Measurements from ENCODE around the gene FMNL3.
"Not testable (repeated sequence)": the region's sequence is repeated elsewhere in the genome, so short reads cannot be mapped to it uniquely, and the experiment has no call there.

Gene FMNL3

GRCh38 chr12:49707128-49707811 is at the start of gene FMNL3:
Gene FMNL3, minus strand, starts transcription at chr12:49707405. Its CDS starts 225 bp downstream, at chr12:49707180.
- intact Hi-C loops (cut with DNase I) = loop anchor here (1.0 to 5.0 kb wide), 3 partner anchors 34 to 63 kb away; partner anchors contain the start of gene TMBIM6
- peak; percentile 95 to 100 (median 98) for DNase-seq

DNA sequence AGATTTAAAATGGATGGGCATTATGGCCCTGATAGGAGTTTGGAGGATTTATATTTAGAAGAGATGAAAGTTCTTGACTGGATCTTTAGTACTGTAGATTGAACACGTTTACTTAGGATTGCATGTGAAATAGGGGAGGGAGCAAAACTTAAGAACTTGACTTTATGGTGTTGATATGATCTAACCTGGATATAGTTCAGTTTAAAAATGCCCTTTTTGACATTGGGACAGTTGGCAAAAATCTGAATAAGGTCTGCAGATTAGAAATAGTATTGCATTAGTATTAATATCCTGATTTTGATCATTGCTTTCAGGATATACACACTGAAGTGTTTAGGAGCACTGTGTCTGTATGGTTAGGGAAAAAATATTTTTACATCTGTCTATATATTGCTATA is 43.8 kb upstream of the FMNL3 start:
- intact Hi-C loops (cut with DNase I) = no loop called here
- DNase-seq = no peak

- DNase-seq = no peak
- intact Hi-C loops (cut with DNase I) = no loop called here
Observed at GRCh38 chr12:49750027-49750995, 43.1 kb upstream of the FMNL3 start.

DNA sequence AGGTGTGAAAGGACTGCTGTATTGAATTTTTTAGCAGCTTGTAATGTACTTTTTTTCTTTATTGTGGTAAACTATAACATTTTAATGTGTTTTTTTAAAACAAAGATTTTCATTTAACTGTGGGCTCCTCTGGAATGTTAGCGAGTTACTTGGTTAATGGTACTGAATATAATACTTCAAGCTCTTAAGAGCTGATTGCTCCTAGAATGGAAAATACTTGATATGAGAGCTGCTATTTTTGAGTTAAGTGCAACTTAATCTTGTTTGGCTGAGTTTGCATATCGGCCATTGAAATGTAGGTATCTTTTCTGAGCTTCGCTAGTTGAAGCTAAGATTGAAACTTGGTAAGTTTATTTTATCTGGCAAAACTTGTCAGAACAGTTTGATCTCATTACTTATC is 41.6 kb upstream of the FMNL3 start:
- intact Hi-C loops (cut with DNase I) = no loop called here
- no peak for DNase-seq

DNA sequence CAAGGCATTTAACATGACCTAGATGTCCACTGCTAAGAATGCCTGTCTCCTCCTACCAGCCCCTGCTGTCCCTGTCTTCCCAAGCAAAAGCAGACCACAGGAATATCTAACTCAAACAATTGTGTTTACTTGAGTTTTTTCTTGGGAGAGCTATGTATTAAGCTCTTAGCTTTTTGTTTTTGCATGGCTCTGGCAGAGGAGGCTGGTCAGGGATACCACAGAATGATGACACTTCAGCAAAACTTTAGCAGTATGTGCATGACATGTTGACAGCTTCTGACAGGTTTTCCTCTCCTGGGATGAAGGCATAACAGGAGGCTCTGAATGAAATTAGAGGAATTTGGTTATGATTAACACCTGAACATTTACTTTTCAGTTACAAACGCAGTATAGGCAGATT is 41.1 kb upstream of the FMNL3 start:
- intact Hi-C loops (cut with DNase I) = no loop called here
- no peak for DNase-seq

GRCh38 chr12:49744363-49744885 is 37.2 kb upstream of the FMNL3 start:
- intact Hi-C loops (cut with DNase I) = loop anchor here (5.0 kb wide), 1 partner anchor 37 kb away; the partner anchor contains the start of gene FMNL3
- DNase-seq = no peak

DNA sequence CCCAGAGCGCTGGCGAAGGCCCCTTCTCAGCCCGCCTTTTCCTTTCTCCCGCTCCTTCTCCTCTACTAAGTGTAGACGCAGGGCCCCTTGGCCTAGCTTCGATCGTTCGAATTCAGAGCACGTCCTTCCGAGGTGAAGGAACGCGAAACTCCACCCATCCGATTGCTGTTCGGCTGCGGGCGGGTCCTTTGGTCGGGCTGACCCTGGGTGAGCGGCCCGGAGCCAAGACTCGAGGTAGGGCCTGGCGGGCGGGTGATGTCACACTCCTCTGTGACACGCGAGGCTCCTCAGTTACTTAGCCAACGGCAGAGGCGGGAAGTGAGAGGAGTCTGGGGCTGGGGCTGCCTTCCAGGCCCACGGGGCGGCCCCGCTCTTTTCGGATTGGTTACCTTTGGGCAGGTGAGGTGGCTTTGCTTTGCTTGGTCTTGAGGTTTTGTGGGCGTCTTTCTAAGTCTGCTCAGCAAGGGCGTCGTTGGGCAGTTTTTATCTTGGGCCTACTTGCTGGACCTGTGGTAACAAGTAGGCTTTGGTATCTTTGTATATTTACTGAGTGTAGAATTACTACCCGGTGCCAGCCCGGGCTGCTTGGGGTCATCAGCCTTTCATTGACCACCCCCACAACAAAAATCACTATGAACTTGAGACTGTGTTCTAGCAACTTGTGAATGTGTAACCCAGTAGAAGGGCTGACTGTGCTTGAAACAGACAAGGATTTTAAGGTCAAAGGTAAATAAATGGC is 34.8 kb upstream of the FMNL3 start:
- intact Hi-C loops (cut with DNase I) = loop anchor here (1.0 to 5.0 kb wide), 2 partner anchors 35 to 69 kb away; partner anchors contain the start of gene FMNL3
- DNase-seq = peak in 6 of 10 donors; percentile 38 to 93 (median 51)

DNA sequence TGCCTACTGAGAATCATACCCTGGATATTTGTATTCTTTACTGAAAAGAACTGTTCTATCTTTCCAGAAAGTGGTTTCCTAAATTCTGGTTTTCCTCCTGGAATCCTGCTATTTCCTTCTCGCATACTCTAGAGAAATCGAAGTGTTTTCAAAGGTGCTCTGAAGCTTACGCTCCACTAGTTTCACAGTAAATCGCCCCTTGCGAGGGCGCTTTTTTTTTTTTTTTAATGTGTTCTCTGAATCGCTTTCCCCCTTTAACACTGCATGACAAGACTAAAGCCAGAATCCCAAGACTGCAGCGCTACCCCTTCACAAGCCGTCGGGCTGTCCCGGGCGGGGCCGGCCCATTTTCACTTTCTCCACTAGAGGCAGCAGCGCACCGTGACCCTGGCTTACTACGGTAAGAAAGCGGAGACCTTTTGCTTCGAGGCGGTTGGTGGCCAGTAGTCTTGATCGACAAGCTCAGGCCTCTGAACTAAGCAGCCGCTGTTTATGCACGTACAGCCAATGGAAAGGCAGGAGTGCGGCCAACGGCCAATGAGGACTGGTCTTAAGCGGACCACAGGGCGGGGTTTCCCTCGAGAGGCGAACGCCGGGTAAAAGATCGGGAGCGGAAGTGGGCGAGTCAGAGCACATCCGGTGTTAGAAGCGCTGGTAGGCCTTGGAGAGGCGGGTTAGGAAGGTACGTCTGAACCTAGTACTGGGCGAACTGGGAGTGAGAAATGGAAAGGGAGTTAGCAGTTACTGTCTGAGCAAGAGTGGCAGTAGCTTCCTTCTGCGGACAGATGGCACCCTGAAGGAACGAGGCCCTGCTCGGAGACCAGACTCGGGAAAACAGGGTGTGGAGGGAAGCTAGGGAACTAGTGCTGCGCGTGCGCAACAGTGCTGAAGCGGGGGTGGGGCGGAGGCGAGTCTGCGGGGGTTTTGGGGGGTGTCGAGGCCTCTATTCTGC is 34.0 kb upstream of the FMNL3 start, which contains the start of gene TMBIM6:
TSS of gene TMBIM6 (plus strand) at position 628 of the 952 bp plus-strand sequence. CDS start 10,937 bp downstream, outside the sequence.
- intact Hi-C loops (cut with DNase I) = loop anchor here (1.0 to 5.0 kb wide), 2 partner anchors 34 to 68 kb away; partner anchors contain the start of gene FMNL3
- peak; percentile 98 to 100 (median 100) for DNase-seq

DNA sequence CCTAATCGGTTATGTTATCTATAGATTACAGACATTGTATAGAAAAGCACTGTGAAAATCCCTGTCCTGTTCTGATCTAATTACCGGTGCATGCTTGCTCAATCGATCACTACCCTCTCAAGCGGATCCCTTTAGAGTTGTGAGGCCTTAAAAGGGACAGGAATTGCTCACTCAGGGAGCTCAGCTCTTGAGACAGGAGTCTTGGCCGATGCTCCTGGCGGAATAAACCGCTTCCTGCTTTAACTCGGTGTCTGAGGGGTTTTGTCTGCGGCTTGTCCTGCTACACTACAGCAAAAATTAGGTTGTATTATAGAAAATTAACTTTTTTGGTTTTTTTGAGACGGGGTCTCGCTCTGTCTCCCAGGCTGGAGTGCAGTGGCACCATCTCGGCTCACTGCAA is 33.1 kb upstream of the FMNL3 start:
- DNase-seq = not testable (repeated sequence)
- intact Hi-C loops (cut with DNase I) = loop anchor here (5.0 kb wide), 1 partner anchor 33 kb away; the partner anchor contains the start of gene FMNL3

- DNase-seq; intact Hi-C loops (cut with DNase I): not testable (repeated sequence)
Observed at GRCh38 chr12:49738721-49739120, 31.5 kb upstream of the FMNL3 start.

GRCh38 chr12:49734900-49735299 is 27.7 kb upstream of the FMNL3 start:
- intact Hi-C loops (cut with DNase I); DNase-seq: not testable (repeated sequence)

DNA sequence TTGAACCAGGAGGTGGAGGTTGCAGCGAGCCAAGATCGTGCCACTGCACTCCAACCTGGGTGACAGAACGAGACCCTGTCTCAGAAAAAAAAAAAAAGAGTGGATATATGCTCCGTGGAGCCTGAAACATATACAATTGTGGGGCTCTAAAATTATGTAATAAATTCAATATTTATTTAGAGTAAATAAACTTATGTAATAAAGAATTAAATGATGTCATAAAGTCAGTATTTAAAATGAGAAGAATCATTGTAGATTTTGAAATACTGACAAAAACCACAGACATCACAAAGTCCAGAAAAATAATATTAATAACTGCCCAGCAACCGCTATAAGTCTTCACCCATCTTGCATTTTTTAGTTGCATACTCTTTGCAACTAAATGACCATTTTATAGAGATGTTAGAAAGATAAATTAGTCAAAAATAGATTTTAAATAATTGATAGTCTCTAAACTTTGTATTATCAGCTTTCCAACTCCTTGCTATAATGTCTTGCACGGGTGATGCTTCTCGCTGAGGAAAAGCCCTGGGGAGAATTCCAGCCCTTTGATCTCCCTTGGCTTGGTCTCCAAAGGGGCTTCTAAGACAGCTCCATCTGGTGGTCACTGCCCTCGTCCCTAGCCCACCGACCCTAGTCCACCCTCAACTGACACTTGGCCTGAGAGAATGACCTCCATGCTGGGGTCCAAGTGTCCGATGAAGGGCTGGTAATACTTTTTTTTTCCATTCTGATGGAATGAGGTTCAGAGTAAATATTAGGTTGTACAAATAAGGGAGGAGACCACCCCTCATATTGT is 26.2 kb upstream of the FMNL3 start:
- intact Hi-C loops (cut with DNase I) = no loop called here

DNA sequence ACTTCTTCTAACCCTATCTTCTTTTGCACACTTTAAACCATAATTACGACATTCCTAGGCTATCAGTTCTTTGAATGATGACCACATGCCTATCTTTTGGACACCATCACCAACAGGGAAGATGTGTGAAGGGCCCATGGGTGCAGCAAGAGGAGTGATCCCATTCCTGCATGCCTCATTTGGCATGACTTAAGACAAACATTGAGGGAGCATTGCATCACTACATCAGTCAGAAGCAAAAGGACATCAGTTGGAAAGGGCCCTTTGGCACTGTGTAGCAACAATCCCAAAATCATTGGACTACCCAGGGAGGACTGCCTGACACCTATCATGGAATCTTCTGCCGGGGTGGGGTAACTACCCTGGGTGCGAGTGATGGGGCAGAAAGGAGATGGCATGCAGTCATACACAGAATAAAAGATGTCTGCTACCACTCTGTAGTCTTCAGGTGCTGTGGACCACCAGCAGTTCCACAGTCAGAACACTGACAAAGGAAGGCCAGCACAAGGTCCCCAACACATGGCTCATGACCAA is 23.4 kb upstream of the FMNL3 start:
- DNase-seq = no peak
- intact Hi-C loops (cut with DNase I) = no loop called here

More for the DNA sequence above, 26.2 kb upstream of the FMNL3 start:
- no peak for DNase-seq

DNA sequence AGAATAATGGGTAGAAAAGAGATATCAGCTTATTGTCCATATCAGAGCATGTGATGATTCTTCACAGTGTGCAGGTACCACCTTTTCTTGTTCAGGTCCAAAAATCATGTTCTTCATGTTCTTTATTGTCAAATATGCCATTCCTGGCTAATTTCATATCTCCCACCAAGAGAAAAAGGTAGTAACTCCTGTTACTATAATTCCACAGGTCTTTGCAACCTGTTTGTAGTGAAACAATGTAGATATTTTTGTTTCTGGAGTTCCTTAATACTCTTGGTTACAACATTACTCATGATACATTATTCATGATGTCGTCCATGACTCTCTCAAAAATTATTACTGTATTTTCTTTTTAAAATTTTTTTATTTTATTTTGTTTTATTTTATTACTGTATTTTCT is 22.8 kb upstream of the FMNL3 start:
- intact Hi-C loops (cut with DNase I) = no loop called here
- no peak for DNase-seq

- DNase-seq = no peak
- intact Hi-C loops (cut with DNase I) = no loop called here
Observed at GRCh38 chr12:49728446-49728845, 21.2 kb upstream of the FMNL3 start.

DNA sequence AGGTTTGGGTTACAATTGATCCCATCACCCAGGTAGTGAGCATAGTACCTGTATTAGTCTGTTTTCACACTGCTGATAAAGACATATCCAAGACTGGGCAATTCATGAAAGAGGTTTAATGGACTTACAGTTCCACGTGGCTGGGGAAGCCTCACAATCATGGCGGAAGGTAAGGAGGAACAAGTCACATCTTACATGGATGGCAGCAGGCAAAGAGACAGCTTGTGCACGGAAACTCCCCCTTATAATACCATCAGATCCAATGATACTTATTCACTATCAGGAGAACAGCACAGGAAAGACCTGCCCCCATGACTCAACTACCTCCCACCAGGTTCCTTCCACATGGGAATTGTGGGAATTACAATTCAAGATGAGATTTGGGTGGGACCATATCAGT is 14.2 kb upstream of the FMNL3 start:
- DNase-seq; intact Hi-C loops (cut with DNase I): not testable (repeated sequence)

GRCh38 chr12:49720214-49720613 is 13.0 kb upstream of the FMNL3 start:
- intact Hi-C loops (cut with DNase I) = no loop called here
- no peak for DNase-seq

GRCh38 chr12:49717800-49718199 is 10.6 kb upstream of the FMNL3 start:
- intact Hi-C loops (cut with DNase I); DNase-seq: not testable (repeated sequence)
